Ramos (cell line): ENCODE data around the gene LENG8.

Source experiments
- in situ Hi-C: fragments of 300-500 bp; cut with MboI; formaldehyde crosslinking; loops from one replicate; pipeline ENCODE4 v1.14.3; 2022; ENCODE audit warnings: low sequenced_read_pairs; ENCODE audit not compliant: unreplicated experiment

The LENG8 gene

GRCh38 chr19:54421521-54421920 is 27.5 kb upstream of the LENG8 start:
- in situ Hi-C loops, result no loop called here

GRCh38 chr19:54422136-54422535 is 26.9 kb upstream of the LENG8 start:
- in situ Hi-C loops, result no loop called here

GRCh38 chr19:54424201-54424600 is 24.8 kb upstream of the LENG8 start:
- in situ Hi-C loops, result no loop called here

- in situ Hi-C loops, result no loop called here
Measured at GRCh38 chr19:54424660-54425381, 24.2 kb upstream of the LENG8 start.

- in situ Hi-C loops, result no loop called here
Measured at GRCh38 chr19:54425382-54425723, 23.6 kb upstream of the LENG8 start.

GRCh38 chr19:54426291-54426931 is 22.6 kb upstream of the LENG8 start:
- in situ Hi-C loops, result no loop called here

- in situ Hi-C loops, result no loop called here
Measured at GRCh38 chr19:54427586-54427985, 21.4 kb upstream of the LENG8 start.

- in situ Hi-C loops, result no loop called here
Measured at GRCh38 chr19:54428323-54429175, 20.4 kb upstream of the LENG8 start.

GRCh38 chr19:54429176-54429495 is 19.9 kb upstream of the LENG8 start:
- in situ Hi-C loops, result no loop called here

GRCh38 chr19:54429545-54430227 is 19.3 kb upstream of the LENG8 start:
- in situ Hi-C loops, result no loop called here

GRCh38 chr19:54430306-54431254 is 18.4 kb upstream of the LENG8 start:
- in situ Hi-C loops, result no loop called here

- in situ Hi-C loops, result no loop called here
Measured at GRCh38 chr19:54431255-54431838, 17.7 kb upstream of the LENG8 start.

- in situ Hi-C loops, result no loop called here
Measured at GRCh38 chr19:54432144-54432738, 16.8 kb upstream of the LENG8 start.

- in situ Hi-C loops, result no loop called here
Measured at GRCh38 chr19:54433697-54434096, 15.3 kb upstream of the LENG8 start.

GRCh38 chr19:54434112-54434872 is 14.7 kb upstream of the LENG8 start:
- in situ Hi-C loops, result no loop called here

- in situ Hi-C loops, result no loop called here
Measured at GRCh38 chr19:54434873-54435214, 14.2 kb upstream of the LENG8 start.

GRCh38 chr19:54435551-54436016 is 13.4 kb upstream of the LENG8 start:
- in situ Hi-C loops, result no loop called here

GRCh38 chr19:54436031-54436523 is 12.9 kb upstream of the LENG8 start:
- in situ Hi-C loops, result no loop called here
